ENCODE data around the gene GAS6. TPM values are rescaled to one million over a fixed set of nuclear protein-coding genes. Genes with fewer than 3 reads are reported as not detected.

Gene GAS6
- total RNA-seq, 1 donor from 2014 or later: 42.9 TPM

DNA sequence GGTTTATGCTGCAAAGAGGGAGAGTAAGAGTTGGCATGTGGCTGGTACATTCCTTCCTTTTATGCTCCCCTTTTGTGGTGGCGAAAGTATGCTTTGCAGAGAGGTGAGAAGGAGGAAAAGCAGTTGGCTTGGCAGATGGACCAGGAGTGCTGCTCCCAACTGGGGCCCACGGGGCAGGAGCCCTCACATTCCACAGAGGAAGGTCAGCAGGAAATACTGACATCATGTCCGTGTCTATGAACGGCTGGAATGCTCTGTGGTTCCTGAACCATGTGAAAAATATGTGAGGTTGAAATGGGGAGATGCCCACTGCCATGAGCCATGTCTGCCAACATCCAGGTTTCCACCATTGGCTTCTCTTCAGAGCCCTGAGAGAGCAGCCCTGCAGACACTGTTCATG lies 33.3 kb upstream of the GAS6 start:
- Mint-ChIP-seq H3K4me1 (ENCODE audit: unreplicated experiment) (no peaks in the 10 kb centered on the region), H3K9me3 (peaks cover 9% of the 10 kb centered on the region), H3K27me3 (peaks cover 8% of the 10 kb centered on the region), H3K27ac (no peak overlapping the region), H3K4me3 (no peak overlapping the region), H3K36me3 (no peaks in the 10 kb centered on the region)
- TF ChIP-seq, protein P1, sequence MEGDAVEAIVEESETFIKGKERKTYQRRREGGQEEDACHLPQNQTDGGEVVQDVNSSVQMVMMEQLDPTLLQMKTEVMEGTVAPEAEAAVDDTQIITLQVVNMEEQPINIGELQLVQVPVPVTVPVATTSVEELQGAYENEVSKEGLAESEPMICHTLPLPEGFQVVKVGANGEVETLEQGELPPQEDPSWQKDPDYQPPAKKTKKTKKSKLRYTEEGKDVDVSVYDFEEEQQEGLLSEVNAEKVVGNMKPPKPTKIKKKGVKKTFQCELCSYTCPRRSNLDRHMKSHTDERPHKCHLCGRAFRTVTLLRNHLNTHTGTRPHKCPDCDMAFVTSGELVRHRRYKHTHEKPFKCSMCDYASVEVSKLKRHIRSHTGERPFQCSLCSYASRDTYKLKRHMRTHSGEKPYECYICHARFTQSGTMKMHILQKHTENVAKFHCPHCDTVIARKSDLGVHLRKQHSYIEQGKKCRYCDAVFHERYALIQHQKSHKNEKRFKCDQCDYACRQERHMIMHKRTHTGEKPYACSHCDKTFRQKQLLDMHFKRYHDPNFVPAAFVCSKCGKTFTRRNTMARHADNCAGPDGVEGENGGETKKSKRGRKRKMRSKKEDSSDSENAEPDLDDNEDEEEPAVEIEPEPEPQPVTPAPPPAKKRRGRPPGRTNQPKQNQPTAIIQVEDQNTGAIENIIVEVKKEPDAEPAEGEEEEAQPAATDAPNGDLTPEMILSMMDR (conservative IDR thresholded peaks at IDR 0.05): no peak
- no peak for DNase-seq (ENCODE audit: extremely low spot score, unreplicated experiment)

DNA sequence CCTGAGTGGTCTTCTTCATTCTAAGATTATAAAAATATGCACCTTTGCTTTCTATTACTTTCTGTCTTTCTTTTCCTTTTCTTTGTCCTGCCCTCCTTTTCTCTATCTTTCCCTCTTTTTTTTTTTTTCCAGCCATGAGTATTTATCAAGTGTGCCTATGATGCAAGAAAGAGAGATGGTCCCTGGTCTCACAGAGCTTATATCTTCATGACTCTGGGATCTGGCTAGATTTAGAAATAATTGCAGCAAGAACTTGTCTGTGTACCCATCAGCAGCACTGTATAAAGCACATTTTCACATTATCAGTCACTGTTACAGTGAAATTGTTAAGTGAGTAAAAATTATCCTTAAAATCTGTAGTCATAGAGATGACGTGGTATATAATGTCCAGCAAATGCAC lies 31.6 kb upstream of the GAS6 start:
- TF ChIP-seq, protein P1 (conservative IDR thresholded peaks at IDR 0.05): no peak
- peaks cover 8% of the 10 kb centered on the region for H3K27me3 Mint-ChIP-seq
- H3K9me3 Mint-ChIP-seq: peaks cover 9% of the 10 kb centered on the region
- no peak for DNase-seq (ENCODE audit: extremely low spot score, unreplicated experiment)
- H3K36me3 Mint-ChIP-seq: no peaks in the 10 kb centered on the region
- H3K27ac Mint-ChIP-seq: no peak overlapping the region
- no peaks in the 10 kb centered on the region for H3K4me1 Mint-ChIP-seq (ENCODE audit: unreplicated experiment)
- H3K4me3 Mint-ChIP-seq: no peak overlapping the region

DNA sequence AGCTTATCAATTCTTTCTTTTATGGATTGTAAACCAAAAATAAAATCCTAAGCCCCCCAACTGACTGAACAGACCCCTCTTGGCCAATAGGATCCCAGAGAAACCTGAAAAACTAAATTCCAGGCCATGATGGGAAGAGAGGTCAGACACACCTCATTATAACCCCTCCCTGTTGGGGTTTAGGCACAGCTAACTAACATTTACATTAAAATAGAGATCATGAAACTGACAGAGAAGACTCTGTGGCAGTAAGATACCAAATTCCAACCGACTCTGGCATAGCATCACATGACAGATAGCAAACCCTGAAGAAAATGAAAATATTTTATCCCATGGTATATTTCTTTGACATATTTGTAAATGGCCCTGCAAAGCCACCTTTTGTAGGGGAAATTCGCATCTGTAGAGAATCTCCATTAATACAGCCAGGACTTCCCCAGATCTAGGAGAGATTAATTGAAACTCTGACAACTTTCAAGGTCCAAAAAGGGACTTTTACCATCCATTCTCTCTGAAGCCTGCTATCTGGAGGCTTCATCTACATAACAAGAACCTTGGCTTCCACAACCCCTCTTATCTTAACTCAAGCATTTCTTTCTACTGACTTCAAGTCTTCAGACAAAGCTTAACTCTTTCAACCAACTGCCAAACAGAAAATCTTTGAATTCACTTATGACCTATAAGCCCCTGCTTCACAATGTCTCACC lies 27.1 kb upstream of the GAS6 start:
- H3K9me3 Mint-ChIP-seq: peaks cover 5% of the 10 kb centered on the region
- DNase-seq (ENCODE audit: extremely low spot score, unreplicated experiment): no peak
- H3K36me3 Mint-ChIP-seq: no peaks in the 10 kb centered on the region
- TF ChIP-seq, protein P1 (conservative IDR thresholded peaks at IDR 0.05): no peak
- H3K4me3 Mint-ChIP-seq: no peak overlapping the region
- H3K27ac Mint-ChIP-seq: peak overlapping the region; percentile 3
- peaks cover 8% of the 10 kb centered on the region for H3K27me3 Mint-ChIP-seq
- peaks cover 4% of the 10 kb centered on the region for H3K4me1 Mint-ChIP-seq (ENCODE audit: unreplicated experiment)

DNA sequence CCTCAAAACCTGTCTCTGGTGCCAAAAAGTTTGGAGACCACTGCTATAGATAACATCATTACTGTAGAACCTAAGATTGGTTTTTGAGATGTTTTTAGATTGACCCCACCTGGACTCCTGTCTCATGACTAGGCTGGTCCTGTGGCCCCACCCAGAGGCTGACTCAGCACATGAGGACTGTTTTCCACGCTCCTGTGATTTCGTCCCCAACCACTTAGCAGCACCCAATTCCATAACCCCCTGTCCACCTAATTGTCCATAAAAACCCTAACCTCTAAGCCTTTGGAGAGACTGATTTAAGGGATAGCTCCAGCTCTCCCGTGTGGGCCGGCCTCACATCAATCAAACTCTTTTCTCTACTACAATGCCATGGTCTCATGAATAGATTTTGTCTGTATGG lies 25.6 kb upstream of the GAS6 start:
- TF ChIP-seq, protein P1 (conservative IDR thresholded peaks at IDR 0.05): no peak
- H3K36me3 Mint-ChIP-seq: no peaks in the 10 kb centered on the region
- peaks cover 4% of the 10 kb centered on the region for H3K27me3 Mint-ChIP-seq
- DNase-seq (ENCODE audit: extremely low spot score, unreplicated experiment): no peak
- H3K27ac Mint-ChIP-seq: no peak overlapping the region
- peaks cover 5% of the 10 kb centered on the region for H3K9me3 Mint-ChIP-seq
- H3K4me1 Mint-ChIP-seq (ENCODE audit: unreplicated experiment): peaks cover 4% of the 10 kb centered on the region
- no peak overlapping the region for H3K4me3 Mint-ChIP-seq

DNA sequence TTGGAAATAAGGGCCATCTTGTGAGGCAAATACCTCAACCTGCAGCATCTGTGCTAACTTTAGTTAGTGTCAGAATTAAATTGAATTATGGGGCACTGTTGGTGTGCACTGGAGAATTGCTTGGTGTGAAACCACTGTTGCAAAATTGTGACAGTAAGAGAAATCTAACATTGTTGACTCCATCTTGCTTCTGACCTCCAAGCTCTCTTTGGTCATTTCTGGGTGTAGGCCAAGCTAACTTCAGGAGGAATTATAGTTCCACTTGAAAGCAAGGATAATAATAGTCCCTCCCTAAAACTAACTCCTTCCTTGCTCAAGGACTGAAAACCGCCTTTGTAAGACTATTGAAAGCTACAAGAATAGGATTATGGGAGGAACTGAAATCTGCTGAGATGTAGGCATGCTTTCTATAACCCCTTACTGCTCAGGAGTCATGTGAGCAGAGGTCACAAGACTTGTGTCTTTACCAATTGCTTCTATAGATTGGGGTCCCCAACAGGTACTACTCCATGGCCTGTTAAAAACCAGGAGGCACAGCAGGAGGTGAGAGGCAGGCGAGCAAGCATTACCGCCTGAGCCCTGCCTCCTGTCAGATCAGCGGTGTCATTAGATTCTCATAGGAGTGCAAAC lies 24.9 kb upstream of the GAS6 start:
- H3K4me1 Mint-ChIP-seq (ENCODE audit: unreplicated experiment): peaks cover 4% of the 10 kb centered on the region
- no peak for DNase-seq (ENCODE audit: extremely low spot score, unreplicated experiment)
- no peak overlapping the region for H3K27ac Mint-ChIP-seq
- H3K4me3 Mint-ChIP-seq: no peak overlapping the region
- peaks cover 5% of the 10 kb centered on the region for H3K9me3 Mint-ChIP-seq
- TF ChIP-seq, protein P1 (conservative IDR thresholded peaks at IDR 0.05): no peak
- H3K36me3 Mint-ChIP-seq: no peaks in the 10 kb centered on the region
- H3K27me3 Mint-ChIP-seq: peaks cover 4% of the 10 kb centered on the region

All from type B pancreatic cell (in vitro differentiated cells).